Smooth muscle cell (in vitro differentiated cells): ENCODE data around the gene CTCF. TPM values are rescaled to one million over a fixed set of nuclear protein-coding genes. Genes with fewer than 3 reads are reported as not detected.

Experiments used
- DNase-seq: peaks from one replicate; lab custom pipeline; 2025; ENCODE audit not compliant: unreplicated experiment; lab: John Stamatoyannopoulos, UW
- H2AFZ ChIP-seq: fragments of 200-600 bp; sonication (generic); 2 replicates; pipeline ENCODE4 v1.6.0; 2016; ENCODE audit warnings: antibody characterized with exemption, low read depth, mild to moderate bottlenecking
- H3F3A ChIP-seq: fragments of 200-600 bp; sonication (generic); 2 replicates; pipeline ENCODE4 v1.6.0; 2017; ENCODE audit warnings: antibody characterized with exemption, low read depth
- H3K27ac ChIP-seq: fragments of 200-600 bp; sonication (generic); 2 replicates; pipeline ENCODE4 v1.5.1; 2016; ENCODE audit warnings: low read depth, mild to moderate bottlenecking
- H3K27me3 ChIP-seq: fragments of 200-600 bp; sonication (generic); 2 replicates; pipeline ENCODE4 v1.6.1; 2016; ENCODE audit warnings: low read depth, mild to moderate bottlenecking
- H3K36me3 ChIP-seq: fragments of 200-600 bp; sonication (generic); 2 replicates; pipeline ENCODE4 v1.5.1; 2016; ENCODE audit warnings: low read depth
- H3K4me1 ChIP-seq: fragments of 200-600 bp; sonication (generic); 2 replicates; pipeline ENCODE4 v1.5.1; 2016; ENCODE audit warnings: low read depth
- H3K4me2 ChIP-seq: fragments of 200-600 bp; sonication (generic); 2 replicates; pipeline ENCODE4 v1.6.0; 2016; ENCODE audit warnings: mild to moderate bottlenecking
- H3K4me3 ChIP-seq: fragments of 200-600 bp; sonication (generic); 2 replicates; pipeline ENCODE4 v1.5.1; 2016; ENCODE audit warnings: mild to moderate bottlenecking
- H3K79me2 ChIP-seq: fragments of 200-600 bp; sonication (generic); 2 replicates; pipeline ENCODE4 v1.6.0; 2016; ENCODE audit warnings: low read depth, mild to moderate bottlenecking
- H3K9ac ChIP-seq: fragments of 200-600 bp; sonication (generic); 2 replicates; pipeline ENCODE4 v1.6.0; 2016; ENCODE audit warnings: low read depth
- H3K9me3 ChIP-seq: fragments of 200-600 bp; sonication (generic); replicated peaks from 2 replicates; pipeline ENCODE4 v1.5.1; 2016; ENCODE audit warnings: low read depth
- H4K20me1 ChIP-seq: fragments of 200-600 bp; sonication (generic); 2 replicates; pipeline ENCODE4 v1.6.0; 2016; ENCODE audit warnings: low read depth
- WGBS: methylation state at CpG from one replicate; pipeline ENCODE4 v1.1.7; 2016; ENCODE audit warnings: low lambda C conversion rate; 5-methylcytosine and 5-hydroxymethylcytosine counted together
- polyA plus RNA-seq: library from polyadenylated mRNA; unstranded; fragments of >200 nt; fragmentation: Nextera tagmentation; extraction: Ambion mirVana; gene quantifications from 2 replicates; pipeline ENCODE4 v1.2.1, GENCODE V29; 2016
- total RNA-seq: library from RNA; depleted of rRNA; stranded (reverse); fragments of >200 nt; gene quantifications from 2 replicates; pipeline ENCODE4 v1.2.3, GENCODE V29; 2014
- TF ChIP-seq, protein P1 (sequence below): fragments of 200-600 bp; sonication (generic); IDR thresholded peaks from 2 replicates; pipeline ENCODE4 v1.5.1; 2017; ENCODE audit warnings: borderline replicate concordance, mild to moderate bottlenecking, antibody characterized with exemption; ENCODE audit not compliant: insufficient read depth, poor library complexity, severe bottlenecking

Gene CTCF
- total and polyA plus RNA-seq, 2 experiments from 2014 or later, result 28.4 to 32.4 TPM

DNA sequence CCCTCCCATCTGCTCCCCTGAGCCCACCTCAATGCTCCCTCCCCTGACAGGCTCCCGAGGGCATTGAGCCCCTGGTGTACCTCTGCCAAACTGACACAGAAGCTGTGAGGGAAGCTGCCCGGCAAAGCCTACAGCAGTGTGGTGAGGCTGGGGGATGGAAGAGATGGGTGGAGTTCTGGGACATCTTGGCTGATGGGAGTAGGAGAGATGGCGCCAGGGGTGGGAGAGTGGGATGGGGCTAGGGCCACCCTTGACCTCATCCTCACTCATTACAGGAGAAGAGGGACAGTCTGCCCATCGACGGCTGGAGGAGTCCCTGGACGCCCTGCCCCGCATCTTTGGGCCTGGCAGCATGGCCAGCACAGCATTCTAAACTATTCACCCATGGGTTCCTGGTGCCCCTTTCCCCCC is 16.2 kb upstream of the CTCF start:
- Histone ChIP-seq H3K79me2 (no peaks in the 10 kb centered on the region), H3K4me1 (no peaks in the 10 kb centered on the region), H3K9ac (no peak overlapping the region), H3K9me3 (no peaks in the 10 kb centered on the region), H3K27me3 (no peaks in the 10 kb centered on the region), H3K36me3 (no peaks in the 10 kb centered on the region), H2AFZ (no peak overlapping the region), H3K27ac (no peak overlapping the region), H3F3A (no peaks in the 10 kb centered on the region), H3K4me2 (no peak overlapping the region), H3K4me3 (no peak overlapping the region), H4K20me1 (peaks cover 62% of the 10 kb centered on the region)
- DNase-seq, result no peak
- TF ChIP-seq, protein P1, sequence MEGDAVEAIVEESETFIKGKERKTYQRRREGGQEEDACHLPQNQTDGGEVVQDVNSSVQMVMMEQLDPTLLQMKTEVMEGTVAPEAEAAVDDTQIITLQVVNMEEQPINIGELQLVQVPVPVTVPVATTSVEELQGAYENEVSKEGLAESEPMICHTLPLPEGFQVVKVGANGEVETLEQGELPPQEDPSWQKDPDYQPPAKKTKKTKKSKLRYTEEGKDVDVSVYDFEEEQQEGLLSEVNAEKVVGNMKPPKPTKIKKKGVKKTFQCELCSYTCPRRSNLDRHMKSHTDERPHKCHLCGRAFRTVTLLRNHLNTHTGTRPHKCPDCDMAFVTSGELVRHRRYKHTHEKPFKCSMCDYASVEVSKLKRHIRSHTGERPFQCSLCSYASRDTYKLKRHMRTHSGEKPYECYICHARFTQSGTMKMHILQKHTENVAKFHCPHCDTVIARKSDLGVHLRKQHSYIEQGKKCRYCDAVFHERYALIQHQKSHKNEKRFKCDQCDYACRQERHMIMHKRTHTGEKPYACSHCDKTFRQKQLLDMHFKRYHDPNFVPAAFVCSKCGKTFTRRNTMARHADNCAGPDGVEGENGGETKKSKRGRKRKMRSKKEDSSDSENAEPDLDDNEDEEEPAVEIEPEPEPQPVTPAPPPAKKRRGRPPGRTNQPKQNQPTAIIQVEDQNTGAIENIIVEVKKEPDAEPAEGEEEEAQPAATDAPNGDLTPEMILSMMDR, result no peak
- WGBS, result over 99% methylated on average over 7 of the region's 7 CpGs

DNA sequence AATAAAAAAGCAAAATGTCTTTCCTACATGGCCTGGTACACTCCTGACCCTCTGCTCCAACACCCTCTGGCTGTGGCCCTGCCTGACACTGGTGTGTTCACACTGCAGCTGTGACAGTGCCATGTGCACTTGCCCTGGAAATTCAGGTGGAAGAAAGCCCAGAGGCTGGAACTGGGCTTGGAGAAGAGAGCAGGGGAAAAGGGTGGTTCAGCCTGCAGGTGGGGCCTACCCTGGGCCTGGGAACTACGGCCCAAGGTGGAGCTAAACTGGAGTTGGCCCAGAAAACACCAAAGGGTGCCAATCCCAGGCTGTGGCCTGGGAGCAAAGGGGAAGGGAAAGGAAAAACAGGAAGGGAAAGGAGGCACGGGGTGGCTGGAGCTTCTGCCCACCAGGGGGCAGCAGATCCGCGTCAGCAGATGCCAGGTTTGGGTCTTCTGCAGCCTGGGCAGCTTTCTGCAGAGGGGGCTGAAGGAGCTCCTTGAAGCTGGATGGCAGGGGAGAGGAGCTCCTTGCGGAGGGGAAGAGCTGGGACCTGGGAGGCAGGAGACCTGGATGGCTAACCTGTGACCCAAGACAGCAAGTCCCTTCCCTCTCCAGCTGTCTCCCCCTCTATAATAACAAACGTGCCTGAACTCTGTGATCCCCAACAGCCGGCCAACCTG is 15.4 kb upstream of the CTCF start:
- no peaks in the 10 kb centered on the region for H3K4me1 ChIP-seq
- no peaks in the 10 kb centered on the region for H3K36me3 ChIP-seq
- no peaks in the 10 kb centered on the region for H3F3A ChIP-seq
- DNase-seq, result peak; percentile 19
- no peaks in the 10 kb centered on the region for H3K9me3 ChIP-seq
- peak overlapping the region; percentile 15 for H3K27ac ChIP-seq
- no peaks in the 10 kb centered on the region for H3K79me2 ChIP-seq
- H3K9ac ChIP-seq, result no peak overlapping the region
- H3K4me2 ChIP-seq, result no peak overlapping the region
- H2AFZ ChIP-seq, result no peak overlapping the region
- WGBS, result 50% methylated on average over 7 of the region's 7 CpGs
- H3K27me3 ChIP-seq, result no peaks in the 10 kb centered on the region
- TF ChIP-seq, protein P1, result peak; percentile 87
- H3K4me3 ChIP-seq, result no peak overlapping the region
- peaks cover 54% of the 10 kb centered on the region for H4K20me1 ChIP-seq

DNA sequence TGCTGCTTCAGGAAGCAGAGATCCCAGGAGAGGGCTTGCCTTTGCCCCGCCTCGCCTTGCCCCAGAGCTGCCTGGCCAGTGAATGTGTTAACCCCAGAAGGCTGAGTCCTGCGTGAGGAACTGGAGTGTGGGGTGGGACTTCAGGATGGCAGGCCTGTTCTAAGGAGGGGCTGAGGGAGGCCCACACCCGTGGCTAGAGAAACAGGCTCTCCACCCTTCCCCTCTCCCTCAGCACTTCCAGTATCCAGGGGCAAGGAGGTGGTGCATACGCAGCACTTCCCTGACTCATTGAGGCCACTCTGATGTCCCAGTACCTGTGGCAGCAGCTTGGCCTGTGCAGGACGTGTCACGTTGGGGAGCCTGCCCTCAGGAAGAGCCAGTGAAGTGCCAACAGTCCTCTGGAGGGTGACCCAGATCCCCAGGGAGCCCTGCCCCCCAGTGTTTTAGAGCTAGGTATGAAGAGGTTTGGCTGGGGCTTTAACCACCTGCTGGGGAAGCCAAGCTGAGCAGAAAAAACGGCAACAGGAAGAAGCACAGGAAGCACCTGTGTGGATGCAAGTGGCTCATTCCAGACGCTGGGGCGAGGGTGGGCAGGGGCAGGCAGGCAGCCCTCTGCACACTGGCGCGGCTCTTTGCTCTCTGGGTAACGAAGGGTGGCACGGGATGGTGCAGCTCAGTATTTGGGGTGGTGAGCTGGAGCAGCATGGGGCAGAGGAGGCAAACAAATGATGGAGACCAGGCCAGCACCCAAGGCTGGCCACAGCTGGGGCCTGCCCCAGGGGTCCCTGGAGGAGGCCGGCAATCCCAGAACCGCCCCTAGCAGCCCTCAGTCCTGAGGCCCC is 14.7 kb upstream of the CTCF start:
- H3K9ac ChIP-seq, result no peak overlapping the region
- no peak overlapping the region for H2AFZ ChIP-seq
- no peaks in the 10 kb centered on the region for H3K27me3 ChIP-seq
- peaks cover 46% of the 10 kb centered on the region for H4K20me1 ChIP-seq
- H3F3A ChIP-seq, result no peaks in the 10 kb centered on the region
- H3K4me2 ChIP-seq, result no peak overlapping the region
- TF ChIP-seq, protein P1, result no peak
- H3K9me3 ChIP-seq, result no peaks in the 10 kb centered on the region
- WGBS, result 95% methylated on average over 16 of the region's 16 CpGs
- H3K27ac ChIP-seq, result no peak overlapping the region
- no peak for DNase-seq
- no peaks in the 10 kb centered on the region for H3K36me3 ChIP-seq
- no peaks in the 10 kb centered on the region for H3K79me2 ChIP-seq
- H3K4me1 ChIP-seq, result no peaks in the 10 kb centered on the region
- no peak overlapping the region for H3K4me3 ChIP-seq
